HG02678 (cell line): Measurements from ENCODE around the gene TBC1D22A.
"Not testable (repeated sequence)": the region's sequence is repeated elsewhere in the genome, so short reads cannot be mapped to it uniquely, and the experiment has no call there.

ENCODE experiments used
- ATAC-seq: cut with Tn5 transposase; IDR thresholded peaks from one replicate; pipeline ENCODE4 v1.9.1; 2021; ENCODE audit warnings: mild to moderate bottlenecking, moderate library complexity; ENCODE audit not compliant: unreplicated experiment

TBC1D22A gene

DNA sequence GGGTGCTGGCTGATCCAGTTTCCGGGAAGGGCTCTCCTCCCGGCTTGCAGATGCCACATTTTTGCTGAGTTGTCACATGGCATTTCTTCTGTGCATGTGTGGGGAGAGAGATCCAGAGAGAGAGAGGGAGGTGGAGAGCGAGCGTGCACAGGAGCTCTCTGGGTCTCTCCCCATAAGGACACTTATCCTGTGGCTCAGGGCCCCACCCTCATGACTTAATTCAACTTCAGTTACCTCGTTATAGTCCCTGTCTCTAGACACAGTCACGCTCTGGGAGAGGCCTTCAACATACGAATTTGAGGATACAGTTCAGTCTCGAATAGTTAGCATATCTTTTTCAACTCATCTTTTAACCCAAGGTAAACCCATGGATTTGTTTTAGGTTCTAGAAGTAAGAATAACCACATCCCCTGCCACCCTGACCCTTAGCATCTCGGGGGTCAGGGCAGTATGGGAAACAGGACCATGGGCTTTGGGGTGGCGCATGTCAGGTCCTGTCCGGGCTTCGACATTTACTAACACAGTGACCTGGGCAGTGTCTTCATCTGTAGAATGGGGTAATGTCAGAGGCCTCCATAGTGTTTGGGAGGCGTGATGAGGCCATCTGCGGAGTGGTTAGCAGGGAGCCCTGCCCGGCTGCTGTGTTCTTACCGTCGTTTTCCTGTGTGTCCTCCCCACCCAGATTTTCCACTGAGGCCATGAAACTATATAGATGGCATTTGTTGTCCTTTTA is 46.9 kb downstream of the TBC1D22A start:
- no peak for ATAC-seq

DNA sequence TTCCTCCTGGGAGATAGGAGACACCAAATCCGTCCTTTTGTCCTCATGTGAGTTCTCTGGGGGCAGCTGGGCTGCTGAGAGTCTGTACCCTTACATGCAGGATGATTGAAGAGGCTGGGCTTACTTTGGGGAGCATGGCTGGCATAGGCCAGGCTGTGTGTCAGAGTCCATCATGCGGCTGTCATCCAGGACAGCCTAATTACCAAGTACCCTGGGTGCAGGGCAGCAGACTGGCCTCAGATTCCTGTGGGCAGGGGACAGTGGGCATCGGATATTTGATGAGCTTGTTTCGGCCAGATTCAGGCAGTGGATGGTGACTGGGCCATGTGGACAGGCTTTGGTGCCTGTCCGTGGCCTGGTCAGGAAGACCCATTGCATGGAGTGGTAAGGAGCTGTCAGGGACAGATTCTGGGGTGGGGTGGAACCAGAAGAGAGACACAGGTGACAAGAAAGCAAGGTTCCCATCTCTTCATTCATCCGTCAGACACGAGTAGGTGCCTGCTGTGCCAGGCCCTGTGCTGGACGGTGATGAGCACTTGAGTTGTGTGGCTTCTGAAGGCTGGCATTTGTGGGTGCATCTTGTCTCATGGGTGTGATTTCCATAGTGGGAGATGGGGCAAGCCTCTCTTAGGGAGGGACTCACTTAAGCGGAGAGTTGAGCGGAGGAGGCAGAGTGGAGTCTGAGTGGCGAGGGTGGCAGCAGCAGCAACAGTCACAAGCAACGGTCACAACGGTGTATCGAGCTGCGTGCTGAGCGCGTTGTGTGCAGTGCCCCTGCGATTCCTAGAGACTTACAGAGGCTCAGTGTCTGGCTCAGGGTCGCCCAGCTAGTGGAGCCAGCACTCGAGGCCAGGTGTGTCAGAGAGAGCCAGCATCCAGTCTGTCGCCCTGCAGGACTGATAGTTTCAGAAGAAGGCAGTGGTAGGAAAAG is 48.7 kb downstream of the TBC1D22A start:
- ATAC-seq = no peak

DNA sequence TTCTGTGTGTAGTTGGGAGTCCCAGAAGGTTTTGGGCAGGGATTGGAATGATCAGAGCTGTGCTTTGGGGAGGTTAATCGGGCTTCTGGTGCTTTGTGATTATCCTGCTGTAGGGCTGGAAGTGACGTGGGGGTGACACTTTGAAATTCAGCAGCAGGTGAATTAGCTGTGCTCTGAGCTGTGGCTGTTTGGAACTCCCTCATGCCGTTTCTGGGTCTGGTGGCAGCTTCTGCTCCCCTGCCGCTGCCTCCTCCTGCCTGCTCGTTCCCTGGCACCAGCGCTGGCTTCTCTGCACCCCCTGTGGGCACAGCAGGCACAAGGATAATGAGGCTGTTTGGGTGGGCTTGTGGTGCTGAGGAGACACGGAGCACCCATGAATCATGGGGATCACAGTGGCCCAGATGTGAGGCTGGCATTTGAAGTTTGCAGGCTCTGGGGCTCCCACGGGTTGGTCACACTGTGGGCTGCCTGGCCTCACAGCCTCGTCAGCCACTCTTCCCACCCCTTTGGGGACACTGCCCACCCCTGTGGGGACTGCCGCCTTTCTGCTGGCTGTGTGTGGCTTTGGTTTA is 49.7 kb downstream of the TBC1D22A start:
- ATAC-seq = no peak

DNA sequence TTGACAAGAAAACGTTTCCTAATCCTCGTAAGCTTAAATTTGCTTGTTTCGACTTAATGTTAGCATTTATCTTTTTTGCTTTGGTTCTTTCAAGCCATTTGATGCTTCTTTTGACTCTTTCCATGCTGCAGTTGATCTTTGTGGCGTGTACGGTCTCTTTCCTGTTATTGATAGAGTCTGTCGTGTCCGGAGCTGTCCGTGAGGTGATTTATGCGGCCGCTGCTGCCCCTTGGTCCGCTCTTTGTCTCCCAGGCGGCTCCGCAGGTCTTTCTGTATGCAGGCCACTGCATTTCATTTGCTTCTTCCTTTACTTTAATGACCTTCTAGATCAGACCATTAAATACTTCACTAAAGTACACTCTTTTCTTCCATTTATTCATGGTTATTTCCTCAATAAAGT is 50.3 kb downstream of the TBC1D22A start:
- no peak for ATAC-seq

DNA sequence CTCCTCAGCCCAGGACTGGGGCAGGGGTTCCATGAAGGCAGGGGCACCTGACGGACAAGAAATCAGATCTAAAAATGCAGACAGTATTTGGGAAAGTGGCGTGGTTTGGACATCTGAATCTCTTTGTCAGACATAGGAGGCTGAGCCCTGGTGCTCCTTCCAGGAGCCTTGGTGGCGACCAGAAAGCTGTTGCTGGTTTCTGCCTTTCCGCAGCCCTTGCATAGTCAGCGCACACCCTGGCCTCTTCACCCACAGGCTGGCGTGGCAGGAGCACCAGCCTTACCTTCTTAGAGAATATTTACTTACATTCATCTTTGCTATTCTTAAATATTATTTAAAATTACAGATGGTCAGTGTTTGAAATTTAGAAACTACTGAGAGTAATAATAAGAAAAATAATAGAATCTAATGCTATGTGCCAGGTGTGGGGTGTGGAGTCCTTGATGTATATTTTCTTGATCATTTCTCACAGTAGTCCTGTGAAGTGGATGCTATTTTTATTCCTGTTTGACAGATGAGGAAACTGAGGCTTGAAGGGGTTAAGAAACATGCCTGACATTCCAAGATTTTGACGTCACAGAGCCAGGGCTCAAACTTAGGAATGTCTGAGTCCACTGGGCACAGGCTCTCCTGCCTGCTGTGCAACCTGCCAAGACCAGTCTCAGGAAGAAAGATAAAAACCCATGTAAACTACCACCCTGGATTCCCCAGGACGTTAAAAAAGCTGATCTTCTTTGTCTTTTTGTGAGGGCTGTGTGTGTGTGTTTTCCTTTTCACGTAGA is 51.6 kb downstream of the TBC1D22A start:
- no peak for ATAC-seq

DNA sequence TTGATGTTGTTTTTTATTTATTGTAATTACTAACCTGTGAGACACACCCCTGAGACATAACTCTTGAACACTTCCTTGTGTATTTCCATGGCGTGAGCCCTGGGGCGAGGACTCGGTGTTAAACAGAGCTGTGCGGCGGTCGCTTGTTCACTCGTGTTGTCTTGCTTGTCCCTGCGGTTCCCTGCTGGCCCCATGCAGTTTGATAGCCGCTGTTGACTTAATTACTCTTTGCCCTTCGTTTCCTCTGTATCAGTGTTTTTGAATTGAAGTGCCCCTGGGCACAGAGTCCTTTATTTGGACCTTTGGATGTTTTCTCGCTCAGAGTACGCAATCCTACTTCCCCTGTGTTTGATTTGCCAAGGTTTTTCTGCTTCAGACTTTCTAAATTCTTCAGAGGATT is 52.7 kb downstream of the TBC1D22A start:
- no peak for ATAC-seq

DNA sequence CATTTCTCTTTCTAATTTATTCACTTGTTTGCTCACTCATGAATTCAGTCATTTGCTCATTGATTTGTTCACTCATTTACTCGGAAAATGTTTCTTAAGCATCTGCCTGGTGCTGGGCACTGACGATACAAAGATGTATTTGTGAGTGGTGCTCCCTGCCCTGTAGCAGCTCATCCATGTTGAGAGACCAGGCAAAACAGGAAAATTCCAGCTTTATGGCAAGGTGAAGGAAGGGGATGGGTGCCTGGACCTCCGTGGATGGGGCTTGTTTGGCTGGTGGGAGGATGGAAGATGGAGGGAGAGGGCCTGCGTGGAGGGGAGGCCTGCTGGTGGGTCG is 53.1 kb downstream of the TBC1D22A start:
- ATAC-seq = no peak

DNA sequence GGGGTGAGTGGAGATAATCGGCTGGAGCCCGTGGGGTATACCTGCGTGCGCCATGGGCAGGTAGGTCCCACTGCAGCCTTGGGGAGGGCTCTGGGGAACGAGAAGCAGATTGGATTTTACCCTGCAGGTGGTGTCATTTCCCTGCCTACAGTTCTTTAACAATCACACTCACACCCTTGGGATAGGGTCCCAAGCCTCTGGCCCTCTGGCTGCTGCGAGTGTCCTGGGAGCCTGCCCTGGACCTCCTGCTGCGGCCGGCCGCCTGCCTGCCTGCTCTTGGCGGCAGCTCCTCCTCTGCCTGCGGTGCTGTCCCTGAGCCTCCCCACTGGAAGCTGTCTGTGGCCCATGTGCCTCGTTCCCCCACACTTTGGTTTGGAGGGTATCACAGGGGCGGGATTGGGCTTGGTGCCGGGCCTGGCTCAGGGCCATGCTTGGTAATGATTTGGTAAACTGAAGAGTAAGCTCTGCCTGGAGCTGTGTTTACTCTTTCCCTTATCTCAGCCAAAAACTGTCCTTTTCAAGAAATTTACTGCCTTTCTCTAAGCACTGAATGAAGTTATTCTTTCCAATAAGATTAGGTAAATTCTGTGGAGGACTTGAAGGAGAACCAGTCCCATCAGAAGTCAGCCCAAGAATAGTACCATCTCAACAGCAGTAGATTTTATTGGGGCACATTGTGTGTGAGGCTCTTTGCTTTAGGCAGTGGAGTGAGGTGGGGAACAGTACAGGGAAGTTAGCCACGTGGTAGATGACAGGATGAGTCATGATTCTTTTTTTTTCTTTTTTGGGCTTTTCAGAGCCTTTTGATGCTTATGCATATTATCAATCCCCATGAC is 53.7 kb downstream of the TBC1D22A start:
- ATAC-seq = no peak

DNA sequence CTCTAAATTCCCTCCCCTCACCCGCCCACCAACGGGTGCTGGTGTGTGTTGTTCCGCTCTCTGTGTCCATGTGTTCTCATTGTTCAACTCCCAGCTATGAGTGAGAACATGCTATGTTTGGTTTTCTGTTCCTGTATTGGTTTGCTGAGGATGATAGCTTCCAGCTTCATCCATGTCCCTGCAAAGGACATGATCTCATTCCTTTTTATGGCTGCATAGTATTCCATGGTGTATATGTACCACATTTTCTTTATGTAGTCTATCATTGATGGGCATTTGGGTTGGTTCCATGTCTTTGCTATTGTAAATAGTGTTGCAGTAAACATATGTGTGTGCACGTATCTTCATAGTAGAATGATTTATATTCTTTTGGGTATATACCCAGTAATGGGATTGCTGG is 54.9 kb downstream of the TBC1D22A start:
- ATAC-seq = not testable (repeated sequence)

DNA sequence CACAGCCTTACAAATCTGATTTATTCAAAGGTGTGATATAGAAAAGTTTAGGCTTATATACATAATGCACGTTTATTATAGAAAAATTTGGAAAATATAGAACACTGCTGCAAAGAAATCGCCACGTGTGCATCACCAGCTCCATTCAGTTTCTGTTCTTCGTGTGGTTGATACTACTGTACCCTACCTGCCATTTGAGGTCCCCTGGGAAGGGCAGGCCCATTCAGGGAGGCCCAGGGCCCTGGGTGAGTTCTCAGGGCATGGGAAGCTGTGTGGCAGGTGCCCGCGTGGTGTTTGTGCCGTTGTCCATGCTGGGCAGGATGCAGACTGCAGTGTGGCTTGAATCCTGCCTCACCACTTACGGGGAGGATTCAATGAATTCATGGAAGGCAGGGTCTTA is 60.8 kb downstream of the TBC1D22A start:
- ATAC-seq = no peak

DNA sequence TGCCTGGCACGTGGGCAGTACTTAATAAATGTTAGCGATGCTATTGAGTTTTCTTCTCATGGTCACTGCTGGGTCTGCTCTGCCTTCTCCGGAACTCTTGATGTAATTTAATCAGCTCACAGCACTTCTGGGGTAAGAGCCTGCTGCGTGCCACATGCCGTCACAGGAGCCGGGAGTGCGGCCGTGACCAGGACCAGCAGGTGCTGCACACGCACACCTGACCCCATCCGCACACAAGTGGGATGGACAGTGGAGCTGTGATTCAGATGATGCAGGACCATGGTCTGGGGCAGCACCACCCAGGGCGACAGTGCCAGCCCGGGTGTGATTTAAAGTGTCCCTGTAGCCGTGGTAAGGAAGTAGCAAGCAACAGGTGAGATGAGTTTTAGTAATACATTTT is 61.2 kb downstream of the TBC1D22A start:
- ATAC-seq = no peak

DNA sequence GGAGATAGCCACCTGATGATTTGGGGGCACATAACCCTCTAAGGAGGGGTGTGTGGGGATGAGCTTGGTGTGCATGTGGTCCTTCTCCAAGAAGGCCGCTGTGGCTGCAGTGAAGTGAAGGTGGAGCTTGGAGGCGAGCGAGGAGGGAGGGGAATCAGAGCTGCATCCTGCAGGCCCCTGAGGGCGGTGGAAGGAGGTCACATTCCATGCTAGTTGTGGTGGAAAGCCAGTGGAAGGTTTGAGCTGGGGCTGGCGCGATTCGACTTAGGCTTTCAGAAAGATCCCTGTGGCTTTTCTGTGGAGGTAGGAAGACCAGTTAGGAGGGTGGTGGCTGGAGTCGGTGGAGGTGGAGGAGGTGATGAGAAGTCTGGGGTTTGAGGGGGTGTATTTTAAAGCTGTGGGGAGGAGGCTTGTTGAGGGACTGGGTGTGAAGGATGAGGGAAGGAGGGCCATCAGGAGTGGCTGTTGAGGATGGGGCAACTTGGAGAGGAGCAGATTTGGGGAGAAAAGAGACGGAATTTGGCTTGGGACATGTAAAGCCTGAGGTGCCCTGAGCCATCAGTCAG is 62.0 kb downstream of the TBC1D22A start:
- ATAC-seq = no peak

DNA sequence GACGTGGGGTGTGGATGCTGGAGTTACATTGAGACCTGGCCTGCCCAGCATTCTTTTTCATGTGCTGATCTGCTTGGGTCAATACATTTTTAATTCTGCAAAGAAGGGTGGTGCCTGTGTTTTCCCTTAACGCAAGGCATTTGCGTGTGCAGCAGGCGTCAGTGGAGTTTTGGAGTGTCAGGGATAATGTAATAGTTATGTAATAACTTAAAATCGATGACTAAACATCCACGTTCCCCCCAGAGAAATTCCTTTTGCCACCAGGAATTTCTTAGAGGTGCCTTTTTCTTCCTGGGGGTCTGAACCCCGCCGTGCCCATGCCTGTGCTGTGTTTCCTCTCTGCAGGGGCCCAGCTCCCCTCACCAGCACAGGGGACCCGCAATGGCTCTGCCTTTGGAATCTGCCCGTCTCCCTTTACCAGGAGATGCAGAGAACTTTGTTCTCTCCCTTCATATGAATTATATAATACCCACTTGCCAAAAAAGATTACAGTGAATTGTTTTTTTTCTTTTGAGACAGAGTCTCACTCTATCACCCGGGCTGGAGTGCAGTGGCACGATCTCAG is 62.6 kb downstream of the TBC1D22A start:
- ATAC-seq = no peak

DNA sequence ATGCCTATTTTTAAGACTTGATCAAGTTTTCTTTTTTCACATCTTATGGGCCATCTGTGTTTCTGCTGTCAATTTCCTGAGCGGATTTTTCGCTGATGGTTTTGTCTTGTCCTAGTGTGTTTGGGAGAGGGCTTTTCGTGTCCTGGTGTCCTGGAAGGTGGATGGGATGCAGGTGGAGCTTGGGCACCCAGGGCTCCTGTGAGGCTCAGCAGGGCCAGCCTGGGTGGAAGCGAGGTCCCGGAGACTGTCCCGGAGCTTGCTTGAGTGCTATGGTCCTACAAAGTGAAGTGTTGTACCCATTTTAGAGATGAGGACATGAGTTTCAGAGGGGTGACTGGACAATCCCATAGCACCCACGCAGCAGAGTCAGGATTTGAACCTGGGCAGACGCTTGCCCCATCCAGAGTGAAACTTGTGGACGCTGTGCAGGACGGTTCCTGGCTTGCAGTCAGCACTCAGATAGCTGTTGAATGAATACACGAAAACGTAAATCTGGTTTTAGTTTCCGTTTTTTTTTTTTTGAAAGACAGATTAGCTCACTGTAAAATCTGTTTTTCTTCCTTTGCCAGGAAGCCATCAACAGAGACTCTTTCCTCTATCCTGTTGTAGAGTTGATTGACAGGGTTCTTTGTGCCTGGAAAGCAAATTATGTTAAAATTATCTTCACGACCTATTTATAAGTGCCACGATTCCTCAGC is 64.1 kb downstream of the TBC1D22A start:
- ATAC-seq = no peak

DNA sequence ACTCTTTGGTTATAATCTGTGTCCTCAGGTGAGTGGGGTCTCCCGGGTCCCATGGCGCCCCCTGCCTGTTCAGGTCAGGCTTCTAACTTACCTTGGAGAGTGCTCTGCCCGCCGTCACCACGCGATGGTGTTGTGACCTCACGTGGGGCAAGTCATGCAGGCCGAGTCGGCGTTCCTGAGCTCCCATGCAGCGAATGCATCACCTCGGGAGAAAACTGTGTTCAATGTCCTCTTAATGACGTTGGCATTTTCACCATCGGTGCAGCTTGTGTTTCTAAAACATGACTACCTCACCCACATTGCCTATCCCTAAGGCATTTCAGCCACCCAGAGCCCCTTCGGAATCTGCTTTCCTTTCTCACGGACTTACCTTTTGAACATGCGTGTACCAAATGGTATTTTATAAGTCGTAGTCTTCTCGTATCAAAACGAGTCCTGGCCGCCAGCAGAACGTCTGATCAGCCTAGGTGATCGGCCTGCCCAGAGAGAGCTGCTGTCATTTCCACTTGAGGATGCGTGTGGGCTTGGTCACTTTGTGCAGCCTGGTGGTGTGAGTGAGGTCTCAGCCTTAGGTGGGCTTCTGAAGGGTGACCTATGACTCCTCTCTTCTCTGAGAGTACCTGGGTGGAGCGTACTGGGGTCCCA is 64.8 kb downstream of the TBC1D22A start:
- ATAC-seq = no peak

DNA sequence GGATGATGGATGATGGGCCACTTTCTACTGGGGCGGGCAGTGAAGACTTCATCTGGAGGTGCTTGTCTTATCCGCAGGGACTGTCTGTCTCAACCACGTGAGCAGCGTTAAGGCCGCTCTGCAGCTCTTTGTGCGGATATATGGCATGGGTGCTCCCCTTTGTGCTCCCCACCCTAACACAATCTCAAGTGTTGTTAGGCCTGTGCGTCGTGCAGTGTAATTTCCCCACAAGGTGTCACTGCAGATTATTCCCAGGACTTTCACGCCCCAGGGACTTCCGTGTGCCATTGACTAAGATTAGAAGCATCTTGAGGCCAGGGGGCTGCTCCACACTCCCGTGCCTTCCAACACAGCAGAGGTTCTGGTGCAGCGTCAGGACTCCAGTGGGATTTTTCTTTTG is 65.3 kb downstream of the TBC1D22A start:
- ATAC-seq = no peak

DNA sequence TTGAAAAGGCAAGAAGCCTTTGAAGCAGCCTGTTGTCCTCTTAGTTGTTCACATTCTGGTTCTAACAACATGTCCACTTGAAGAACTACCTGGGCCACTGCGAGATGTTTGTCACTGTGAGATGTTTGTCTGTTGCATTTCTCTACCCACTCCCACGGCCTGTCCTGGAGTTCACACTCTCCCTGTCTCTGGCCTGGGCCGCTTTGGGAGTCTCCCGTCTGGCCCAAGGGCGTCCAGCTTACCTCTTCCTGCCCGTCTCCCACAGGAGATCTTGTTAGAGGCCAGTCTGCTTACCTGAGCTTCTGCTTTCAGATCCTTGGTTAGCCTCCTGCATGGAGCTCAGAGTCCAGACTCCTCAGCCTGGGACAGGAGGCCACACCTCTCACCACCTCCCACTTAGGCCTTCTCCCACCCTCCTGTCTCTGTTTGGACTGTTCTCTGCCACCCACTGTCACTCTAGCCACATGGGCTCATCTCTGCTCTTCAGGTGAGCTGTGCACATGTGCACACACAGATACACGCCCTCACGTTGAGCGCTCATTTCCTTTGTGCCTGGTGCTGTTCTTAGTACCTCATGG is 66.0 kb downstream of the TBC1D22A start:
- no peak for ATAC-seq
